ENCODE results near the gene KRTAP10-2.
"Not testable (repeated sequence)": the region's sequence is repeated elsewhere in the genome, so short reads cannot be mapped to it uniquely, and the experiment has no call there.

Gene KRTAP10-2

DNA sequence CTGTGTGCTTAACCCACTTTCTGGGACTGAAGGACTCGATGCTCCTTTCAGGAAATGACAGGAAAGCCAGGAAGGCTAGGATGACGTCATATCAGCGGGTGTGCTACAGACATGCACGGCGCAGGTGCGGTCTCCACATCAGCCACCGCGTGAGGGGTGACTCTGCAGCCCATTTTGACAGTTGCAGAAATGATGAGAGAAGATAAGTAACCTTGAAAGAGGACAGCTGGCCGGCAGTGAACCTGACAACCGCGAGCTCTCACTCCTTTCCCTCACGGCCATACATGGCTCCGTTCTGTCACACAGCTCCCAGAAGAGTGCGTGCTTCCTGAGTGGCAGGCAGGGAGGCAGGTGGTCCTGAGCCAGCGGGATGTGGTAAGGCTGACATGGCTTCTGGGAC lies 30.8 kb upstream of the KRTAP10-2 start:
- DNase-seq = no peak

DNA sequence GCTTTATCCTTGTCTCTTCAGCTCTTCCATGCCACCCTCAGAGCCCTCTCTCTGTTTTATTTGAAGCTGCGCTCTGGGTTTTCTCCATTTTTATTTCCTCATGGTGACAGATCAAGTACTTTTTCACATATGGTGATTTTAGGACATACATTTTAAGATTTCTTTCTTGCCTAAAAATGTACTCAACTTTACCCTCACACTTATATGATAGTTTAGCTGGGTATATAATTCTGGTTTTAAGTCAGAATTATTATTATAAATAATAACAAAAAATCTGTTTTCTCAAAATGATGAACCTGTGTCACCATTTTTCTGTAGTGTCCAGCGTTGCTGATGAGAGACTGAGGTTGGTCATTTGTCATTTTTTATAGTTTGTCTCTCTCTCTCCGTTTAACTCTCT lies 29.9 kb upstream of the KRTAP10-2 start:
- DNase-seq = no peak

DNA sequence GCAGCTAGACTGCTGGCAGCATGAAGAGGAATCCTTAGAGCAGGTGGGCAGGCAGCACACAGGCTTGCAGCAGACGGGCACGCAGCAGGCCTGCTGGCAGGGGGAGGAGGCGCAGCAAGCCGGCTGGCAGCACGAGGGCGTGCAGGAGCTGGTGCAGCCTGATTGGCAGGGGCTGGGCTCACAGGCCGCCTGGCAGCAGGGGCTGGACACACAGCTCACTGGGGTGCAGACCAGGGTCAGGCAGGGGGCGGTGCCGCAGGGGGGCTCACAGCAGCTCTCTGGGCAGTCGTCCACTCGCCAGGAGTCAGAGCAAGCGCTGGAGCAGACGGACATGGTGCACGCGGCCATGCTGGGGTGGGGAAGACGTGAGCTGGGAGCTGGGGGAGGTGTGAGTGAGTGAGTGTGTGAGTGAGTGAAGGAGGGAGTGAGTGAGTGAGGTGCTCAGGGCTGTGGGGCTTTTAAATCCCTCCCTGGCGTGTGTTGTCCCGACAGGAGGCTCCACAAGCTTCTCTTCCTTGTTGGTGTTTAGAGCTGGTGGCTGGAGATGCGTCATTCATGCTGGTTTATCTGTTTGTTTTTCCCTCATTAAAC lies 29.0 kb upstream of the KRTAP10-2 start, which contains the start of gene KRTAP10-5:
KRTAP10-5 (minus strand) TSS at position 374 of the 591 bp plus-strand sequence; CDS start at position 348, 26 bp downstream.
- DNase-seq = not testable (repeated sequence)

DNA sequence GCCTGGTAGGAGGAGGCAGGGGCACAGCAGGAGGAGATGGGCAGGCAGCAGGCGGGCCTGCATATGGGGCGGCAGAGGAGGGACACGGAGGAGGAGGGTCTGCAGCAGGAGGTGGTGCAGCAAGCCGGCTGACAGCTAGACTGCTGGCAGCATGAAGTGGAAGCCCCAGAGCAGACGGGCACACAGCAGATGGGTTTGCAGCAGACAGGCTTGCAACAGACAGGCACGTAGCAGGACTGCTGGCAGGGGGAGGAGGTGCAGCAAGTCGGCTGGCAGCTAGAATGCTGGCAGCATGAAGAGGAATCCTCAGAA lies 28.5 kb upstream of the KRTAP10-2 start:
- no peak for DNase-seq

DNA sequence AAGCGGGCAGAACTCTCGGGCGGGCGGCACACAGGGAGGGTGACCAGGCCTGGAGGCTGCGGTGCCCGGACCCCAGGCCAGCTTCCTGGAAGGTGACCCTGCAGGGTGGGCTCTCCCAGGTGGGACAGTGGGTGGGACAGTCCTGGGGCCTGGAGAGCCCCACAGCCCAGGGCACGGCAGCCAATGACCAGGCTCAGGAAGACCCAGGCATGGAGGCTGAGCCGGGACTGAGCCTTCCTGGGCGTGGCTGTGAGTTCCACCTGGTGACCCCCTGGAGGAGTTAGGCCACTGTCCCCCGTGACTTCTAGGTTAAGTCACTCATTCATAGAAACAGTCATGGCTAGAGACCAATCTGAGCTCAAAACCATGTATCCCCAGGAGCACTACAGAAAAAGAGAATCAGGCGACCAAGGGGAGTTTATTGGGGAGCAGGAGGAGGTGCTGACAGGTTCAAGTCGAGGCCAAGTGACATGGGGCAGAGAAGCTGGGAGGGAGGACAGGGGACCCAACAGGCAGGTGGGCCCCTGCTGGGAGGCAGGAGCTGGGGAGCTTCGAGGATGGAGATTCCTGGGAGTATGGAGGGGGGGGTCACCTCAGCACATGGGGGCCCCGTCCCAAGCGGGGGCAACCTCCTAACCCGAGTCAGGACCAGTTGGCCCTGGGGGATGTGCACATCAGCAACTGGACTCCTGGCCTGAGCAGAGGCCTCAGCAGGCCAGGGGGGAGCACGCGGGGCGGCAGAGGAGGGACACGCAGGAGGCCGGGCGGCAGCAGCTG lies 27.9 kb upstream of the KRTAP10-2 start:
- DNase-seq = no peak

DNA sequence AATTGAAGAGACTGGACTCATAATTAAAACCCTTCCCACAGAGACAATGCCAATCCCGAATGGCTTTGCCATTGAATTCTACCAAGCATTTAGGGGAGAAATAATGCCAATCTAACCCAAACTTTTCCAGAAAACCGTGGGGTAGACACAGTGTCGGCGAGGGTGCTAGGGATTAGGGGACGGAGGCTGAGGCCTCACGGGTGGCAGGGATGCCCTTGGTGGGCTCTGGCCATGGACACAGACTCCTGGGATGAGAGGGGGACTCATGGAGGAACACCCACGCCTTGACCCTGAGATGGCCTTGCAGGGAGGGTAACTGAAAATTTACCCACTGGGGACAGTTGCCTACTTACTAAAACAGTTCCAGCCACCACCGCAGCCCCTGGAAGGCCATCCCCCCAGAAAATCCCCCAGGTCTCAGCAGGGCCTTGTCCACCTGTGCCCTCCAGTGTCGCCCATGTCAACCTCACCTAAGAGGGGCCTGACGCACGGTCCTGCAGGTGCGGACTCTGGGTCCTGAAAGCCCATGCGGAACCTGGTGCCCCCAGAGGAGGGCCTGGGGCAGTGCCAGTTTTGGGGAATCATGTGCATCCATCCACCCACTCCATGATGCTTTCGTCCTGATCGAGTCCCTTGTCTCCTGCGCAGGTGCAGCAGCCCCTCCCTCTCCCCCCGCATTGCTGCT lies 27.2 kb upstream of the KRTAP10-2 start:
- DNase-seq = no peak

DNA sequence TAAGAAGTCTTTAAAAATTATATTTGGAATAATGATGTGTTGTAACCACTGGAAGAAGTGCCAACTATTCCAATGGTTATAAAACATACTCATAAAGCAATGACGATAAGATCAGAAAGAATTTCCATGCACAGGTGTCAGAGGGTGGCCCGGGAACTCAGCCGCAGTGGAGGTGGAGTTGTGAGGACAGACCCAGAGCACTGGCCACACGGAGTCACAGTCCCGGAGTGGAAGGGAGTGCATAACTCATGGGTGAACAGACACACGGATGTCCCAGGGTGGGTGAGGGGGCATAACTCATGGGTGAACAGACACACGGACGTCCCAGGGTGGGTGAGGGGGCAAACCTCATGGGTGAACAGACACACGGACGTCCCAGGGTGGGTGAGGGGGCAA lies 24.7 kb upstream of the KRTAP10-2 start:
- DNase-seq = no peak

DNA sequence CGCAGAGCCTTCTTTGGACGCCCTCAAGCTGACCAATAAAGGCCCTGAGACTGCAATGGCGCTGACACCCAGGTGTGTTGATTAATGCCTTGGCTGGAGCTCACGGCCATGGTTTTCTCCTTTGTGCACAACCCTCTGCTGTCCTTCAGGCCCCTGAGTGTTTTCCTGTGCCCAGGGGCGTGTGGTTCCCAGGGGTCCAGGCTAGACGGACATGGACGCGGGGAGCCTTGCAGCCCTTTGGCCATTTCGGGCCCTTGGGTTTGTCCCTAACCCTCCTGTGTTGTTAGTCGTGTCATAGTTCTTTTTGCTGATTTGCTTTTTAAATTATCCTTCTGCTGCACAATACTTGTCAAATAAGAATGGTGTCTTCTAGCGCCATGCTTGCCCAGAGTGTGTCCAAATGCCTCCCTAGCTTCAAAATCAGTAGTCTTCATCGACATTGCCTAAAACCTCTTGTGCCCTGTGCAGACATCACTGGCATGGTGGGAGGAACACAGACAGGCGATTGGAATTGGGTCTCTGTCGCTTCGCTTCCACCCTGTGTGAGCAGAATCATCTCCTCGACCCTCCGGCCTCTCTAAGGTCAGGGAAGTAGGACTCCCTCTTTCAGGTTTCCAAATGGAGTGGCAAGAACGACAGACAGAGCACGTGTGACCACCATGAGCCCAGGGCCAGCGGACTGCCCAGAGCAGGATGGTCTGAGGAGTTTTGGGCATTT lies 24.2 kb upstream of the KRTAP10-2 start:
- DNase-seq = no peak

DNA sequence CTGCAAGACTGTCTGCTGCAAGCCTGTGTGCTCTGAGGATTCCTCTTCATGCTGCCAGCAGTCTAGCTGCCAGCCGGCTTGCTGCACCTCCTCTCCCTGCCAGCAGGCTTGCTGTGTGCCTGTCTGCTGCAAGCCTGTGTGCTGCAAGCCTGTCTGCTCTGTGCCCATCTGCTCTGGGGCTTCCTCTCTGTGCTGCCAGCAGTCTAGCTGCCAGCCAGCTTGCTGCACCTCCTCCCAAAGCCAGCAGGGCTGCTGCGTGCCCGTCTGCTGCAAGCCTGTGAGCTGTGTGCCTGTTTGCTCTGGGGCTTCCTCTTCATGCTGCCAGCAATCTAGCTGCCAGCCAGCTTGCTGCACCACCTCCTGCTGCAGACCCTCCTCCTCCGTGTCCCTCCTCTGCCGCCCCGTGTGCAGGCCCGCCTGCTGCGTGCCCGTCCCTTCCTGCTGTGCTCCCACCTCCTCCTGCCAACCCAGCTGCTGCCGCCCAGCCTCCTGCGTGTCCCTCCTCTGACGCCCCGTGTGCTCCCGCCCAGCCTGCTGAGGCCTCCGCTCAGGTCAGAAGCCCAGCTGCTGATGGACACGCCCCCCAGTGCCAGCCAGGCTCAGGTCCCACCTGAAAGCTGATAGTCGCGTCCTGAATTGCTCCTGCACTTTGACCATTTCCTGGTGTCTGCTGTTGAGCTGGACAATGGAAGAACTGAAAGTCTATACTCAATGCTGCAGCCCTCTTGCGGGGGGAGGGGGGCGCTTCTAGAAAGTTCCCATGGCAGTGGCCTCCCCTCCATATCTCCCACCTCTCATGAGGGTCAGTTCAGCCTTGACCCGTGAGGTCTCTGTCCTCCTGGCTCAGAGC lies 23.4 kb upstream of the KRTAP10-2 start:
- DNase-seq = no peak

DNA sequence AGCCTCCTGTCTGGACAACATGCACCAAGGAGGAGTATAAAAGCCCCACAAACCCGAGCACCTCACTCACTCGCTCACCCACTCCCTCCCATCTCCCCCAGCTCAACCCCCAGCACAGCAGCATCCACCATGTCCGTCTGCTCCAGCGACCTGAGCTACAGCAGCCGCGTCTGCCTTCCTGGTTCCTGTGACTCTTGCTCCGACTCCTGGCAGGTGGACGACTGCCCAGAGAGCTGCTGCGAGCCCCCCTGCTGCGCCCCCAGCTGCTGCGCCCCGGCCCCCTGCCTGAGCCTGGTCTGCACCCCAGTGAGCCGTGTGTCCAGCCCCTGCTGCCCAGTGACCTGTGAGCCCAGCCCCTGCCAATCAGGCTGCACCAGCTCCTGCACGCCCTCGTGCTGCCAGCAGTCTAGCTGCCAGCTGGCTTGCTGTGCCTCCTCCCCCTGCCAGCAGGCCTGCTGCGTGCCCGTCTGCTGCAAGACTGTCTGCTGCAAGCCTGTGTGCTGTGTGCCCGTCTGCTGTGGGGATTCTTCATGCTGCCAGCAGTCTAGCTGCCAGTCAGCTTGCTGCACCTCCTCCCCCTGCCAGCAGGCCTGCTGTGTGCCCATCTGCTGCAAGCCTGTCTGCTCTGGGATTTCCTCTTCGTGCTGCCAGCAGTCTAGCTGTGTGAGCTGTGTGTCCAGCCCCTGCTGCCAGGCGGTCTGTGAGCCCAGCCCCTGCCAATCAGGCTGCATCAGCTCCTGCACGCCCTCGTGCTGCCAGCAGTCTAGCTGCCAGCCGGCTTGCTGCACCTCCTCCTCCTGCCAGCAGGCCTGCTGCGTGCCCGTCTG lies 22.5 kb upstream of the KRTAP10-2 start, which contains the start of gene KRTAP10-4:
KRTAP10-4 (plus strand) TSS at position 100 of the 827 bp plus-strand sequence; CDS start at position 130, 30 bp downstream.
- DNase-seq = not testable (repeated sequence)

DNA sequence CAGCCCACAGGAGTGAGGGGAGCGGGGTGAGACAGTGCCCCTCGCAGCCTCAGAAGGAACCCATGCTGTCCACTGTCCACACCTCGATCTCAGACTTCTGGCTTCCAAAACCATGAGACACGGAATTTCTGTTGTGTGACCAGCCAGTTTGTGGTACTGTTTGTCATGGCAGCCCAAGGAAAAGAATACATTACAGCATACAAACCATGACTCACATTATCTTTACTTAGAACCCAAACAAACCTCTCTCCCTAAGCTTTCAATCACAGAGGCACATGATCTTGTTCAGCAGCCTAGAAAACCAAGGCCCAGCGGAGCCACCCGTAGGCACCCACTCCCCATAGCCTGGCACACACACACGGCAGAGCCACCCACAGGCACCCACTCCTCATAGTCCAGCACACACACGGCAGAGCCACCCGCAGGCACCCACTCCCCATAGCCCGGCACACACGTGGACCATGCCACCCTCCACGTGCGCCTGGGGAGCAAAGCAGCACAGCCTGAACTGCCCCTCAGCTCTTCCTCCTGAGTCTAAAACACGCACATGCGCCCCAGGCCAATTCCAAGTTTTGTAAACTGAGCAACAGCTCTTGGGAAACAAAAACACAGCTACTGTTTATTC lies 21.8 kb upstream of the KRTAP10-2 start:
- DNase-seq = no peak

DNA sequence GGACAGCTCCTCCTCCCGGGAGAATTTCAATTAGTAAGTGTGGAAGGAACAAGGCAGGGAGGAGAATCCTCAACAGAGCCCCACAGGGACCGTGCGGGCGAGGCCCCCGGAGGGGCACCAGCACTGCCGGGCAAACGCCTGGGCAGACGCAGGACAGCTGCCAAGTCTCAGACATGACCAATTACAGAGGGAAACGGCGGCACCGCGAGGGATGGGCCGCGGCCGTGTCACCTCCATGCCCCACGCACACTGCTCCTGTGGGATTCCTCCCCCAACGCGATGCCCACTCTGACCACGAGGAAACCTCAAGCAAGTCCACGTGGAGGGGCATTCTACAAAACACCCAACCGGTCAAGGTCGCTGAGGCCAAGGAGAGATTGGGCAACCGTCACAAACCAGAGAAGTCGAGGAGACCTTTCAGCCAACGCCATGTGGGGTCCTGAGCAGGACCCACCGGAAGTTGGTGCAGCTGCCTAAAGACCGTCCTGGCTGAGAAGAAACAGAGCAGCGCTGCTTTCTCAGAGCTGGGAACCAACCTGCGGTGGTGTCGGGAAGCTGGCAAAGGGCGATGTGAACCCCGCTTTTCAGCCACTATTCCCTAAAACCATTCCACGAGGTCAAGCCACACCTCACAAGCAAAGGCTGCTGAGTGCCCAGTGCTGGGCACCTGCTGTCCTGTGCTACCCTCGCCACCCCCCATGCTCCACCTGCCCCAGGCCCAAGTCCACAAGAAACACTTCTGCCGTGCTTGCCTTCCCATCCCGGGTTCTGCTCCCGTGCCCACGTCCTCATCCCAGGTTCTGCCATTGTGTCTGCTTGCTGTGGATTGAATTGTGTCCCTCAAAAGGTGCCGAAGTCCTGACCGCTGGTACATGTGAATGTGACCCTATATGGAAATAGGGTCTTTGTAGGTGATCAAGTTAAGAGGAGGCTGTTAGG lies 20.8 kb upstream of the KRTAP10-2 start:
- DNase-seq = no peak

DNA sequence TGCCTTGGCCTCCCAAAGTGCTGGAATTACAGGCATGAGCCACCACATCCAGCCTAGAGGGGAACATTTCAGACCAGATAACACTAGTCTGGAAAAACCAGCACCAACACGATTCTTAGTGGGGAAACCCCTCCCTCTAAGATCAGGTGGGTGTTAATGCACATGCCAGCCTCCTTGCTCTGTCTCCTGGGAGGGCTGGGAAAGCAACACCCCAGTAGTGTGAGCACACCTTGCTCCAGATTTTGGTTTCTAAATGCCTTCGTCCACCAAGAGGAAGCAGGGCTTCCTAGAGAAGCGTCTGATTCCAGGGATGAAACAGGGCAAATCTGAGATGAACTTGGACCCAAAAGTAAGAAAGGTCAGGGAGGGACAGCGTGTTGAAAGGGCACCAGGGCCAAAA lies 20.0 kb upstream of the KRTAP10-2 start:
- no peak for DNase-seq

DNA sequence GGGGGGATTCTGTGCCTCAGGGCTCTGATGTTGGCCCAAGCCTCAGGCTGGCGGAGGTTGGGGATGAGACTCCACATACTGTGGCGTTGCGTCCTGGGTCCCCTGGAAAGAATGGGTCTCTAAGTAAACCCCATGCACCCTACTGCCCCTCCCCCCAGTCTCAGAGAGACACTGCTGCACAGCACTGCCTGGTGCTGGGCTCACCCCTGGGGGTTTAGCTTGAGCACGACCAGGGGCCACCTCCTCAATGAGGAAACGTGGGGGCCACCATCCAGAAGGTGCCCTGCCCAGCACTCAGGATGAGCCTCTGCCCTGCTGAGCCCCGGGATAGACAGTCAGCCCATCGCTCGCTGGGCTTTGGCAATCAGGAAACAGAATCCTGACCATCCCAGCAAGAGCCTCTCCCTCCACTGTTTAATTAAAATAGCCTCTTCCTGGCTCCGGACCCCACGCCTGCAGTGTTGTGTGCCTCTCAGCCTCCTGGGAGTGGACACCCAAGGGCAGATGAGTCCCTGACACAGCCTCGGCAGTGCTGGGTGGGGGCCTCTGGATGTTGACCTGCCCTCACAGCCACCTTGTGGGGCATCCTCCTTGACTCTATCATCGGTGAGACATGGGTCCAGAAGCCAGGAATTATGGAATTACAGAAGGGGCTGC lies 18.7 kb upstream of the KRTAP10-2 start:
- no peak for DNase-seq

DNA sequence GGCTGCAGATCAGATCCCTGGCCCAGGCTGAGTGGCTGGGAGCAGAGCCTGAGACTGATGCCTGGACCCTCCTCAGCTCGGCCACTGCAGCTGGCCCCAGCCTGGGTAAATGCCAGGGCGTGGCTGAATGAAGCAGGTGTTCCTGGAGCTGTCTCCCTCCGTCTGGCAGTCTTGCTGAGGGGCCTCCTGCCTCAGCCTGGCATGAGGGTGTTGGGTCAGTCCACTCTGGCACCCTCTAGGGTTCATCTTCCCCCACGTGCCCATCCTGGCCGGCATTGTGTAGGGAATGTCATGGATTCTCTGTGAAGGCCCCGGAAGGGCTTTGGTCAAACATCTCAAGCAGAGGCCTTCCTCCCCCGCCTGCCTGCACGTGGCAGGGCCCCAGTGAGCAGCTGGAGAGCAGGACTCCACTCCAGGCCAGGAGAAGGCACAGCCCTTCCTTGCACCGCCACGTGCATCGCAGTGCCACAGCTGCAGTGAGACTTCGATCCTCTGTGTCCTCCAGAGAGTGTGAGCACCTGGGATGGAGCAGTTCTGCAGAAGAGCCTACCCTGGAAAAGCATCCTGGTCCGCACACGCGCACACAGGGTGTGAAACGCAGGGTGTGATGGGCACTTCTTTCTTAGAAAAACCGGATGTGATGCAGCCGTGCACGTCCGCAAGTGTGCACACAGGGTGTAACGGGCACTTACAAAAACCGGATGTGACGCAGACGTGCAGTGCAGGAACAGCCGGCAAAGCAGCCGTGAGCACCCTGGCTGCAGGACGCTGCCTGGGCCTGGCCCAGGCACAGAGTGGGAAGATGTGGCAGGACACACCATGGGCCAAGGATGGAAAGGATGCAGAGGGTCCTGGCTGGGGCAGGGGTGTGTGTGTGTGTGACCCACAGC lies 17.6 kb upstream of the KRTAP10-2 start:
- no peak for DNase-seq

DNA sequence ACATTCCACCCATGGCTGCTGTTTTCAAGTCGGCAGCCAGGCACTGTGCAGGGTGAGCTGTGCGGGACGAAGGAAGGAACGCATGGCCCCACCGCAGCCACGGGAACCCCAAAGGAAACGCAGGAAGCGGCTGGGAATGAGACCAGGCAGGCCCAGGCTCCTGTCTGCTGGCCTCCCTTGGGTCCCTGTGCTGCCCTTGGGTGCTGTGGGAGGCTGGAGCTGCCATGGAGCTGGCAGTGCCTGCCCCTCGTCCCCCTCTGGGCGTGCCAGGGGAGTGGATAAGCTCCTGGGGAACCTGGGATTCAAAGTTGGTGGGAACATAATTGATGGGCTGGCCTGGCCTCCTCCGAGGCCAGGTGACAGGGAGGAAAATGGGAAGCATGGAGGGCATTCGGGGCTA lies 17.0 kb upstream of the KRTAP10-2 start:
- DNase-seq = no peak

DNA sequence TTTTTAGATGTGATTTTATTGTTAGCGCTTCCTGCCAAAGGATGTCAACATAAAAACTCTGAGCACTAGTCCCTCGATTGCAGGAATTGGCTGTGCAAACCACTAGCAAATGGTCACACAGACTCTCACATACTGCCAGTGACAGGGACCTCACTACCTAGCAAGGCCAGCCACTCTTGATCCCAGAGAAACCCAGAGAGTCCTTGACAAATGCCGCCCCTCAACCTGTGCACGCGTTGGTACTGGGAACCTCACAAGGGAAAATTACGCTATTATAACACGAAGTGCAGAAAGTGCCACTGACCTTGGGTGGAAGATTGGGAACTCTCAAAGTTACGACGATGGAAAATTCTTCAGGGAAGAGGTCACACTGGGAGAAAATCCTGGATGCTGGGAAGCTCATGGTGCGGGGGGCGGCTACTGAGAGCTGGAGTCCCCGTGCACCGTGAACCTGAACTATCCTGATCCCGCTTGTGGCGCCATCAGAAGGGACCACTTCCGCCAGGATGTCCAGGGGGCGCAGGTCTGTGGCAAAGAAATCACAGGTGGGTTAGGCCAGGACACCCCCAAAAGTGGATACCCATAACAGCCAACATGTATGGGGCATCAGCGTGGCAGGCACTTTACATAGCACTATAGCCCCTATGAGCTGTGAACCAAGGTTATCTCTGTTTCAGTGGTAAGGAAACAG lies 16.3 kb upstream of the KRTAP10-2 start:
- DNase-seq = no peak

DNA sequence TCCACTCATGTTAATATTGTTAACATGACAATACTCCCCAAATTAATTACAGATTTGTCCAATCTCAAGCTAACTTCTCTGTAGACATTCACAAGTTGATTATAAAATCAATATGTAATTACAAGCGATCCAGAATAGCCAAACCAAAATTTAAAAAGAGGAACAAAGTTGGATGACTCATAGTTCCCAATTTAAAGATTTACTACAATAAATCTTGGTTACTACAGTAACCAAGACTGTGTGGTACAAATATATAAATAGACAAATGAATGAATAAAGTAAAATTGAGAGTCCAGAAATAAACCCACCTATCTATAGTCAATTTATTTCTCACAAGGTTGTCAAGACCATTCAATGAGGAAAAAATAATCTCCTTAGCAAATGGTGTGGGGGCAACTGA lies 15.1 kb upstream of the KRTAP10-2 start:
- no peak for DNase-seq
